GF-D8 (cell line): ENCODE measurements around the gene ACSBG1.

ENCODE experiments used
- DNase-seq: peaks from one replicate; lab custom pipeline; 2025; lab: John Stamatoyannopoulos, UW

ACSBG1 gene

GRCh38 chr15:78234515-78235040 is at the start of gene ACSBG1:
Gene ACSBG1, minus strand, starts transcription at chr15:78234565. Its CDS starts 64 bp downstream, at chr15:78234501.
- no peak for DNase-seq

- DNase-seq: no peak
Observed at GRCh38 chr15:78282324-78282723, 48.0 kb upstream of the ACSBG1 start.

- DNase-seq: no peak
Observed at GRCh38 chr15:78280319-78281072, 46.1 kb upstream of the ACSBG1 start.

- no peak for DNase-seq
Observed at GRCh38 chr15:78276064-78276943, 41.9 kb upstream of the ACSBG1 start.

GRCh38 chr15:78274994-78275393 is 40.6 kb upstream of the ACSBG1 start:
- no peak for DNase-seq

- no peak for DNase-seq
Observed at GRCh38 chr15:78272776-78273175, 38.4 kb upstream of the ACSBG1 start.

GRCh38 chr15:78272316-78272715 is 38.0 kb upstream of the ACSBG1 start:
- DNase-seq: no peak

- DNase-seq: no peak
Observed at GRCh38 chr15:78266806-78267205, 32.4 kb upstream of the ACSBG1 start.

GRCh38 chr15:78266229-78266628 is 31.9 kb upstream of the ACSBG1 start:
- DNase-seq: no peak

GRCh38 chr15:78265752-78266224 is 31.4 kb upstream of the ACSBG1 start:
- DNase-seq: no peak

- DNase-seq: no peak
Observed at GRCh38 chr15:78265137-78265460, 30.7 kb upstream of the ACSBG1 start.

GRCh38 chr15:78264304-78265136 is 30.2 kb upstream of the ACSBG1 start, which contains the start of gene DNAJA4:
Gene DNAJA4, plus strand, starts transcription at chr15:78264562. Its CDS starts 202 bp downstream, at chr15:78264764.
- no peak for DNase-seq

- DNase-seq: no peak
Observed at GRCh38 chr15:78263907-78264303, 29.5 kb upstream of the ACSBG1 start.

GRCh38 chr15:78263351-78263781 is 29.0 kb upstream of the ACSBG1 start:
- DNase-seq: no peak

GRCh38 chr15:78261062-78261461 is 26.7 kb upstream of the ACSBG1 start:
- DNase-seq: no peak

- DNase-seq: no peak
Observed at GRCh38 chr15:78260489-78260888, 26.1 kb upstream of the ACSBG1 start.

- DNase-seq: no peak
Observed at GRCh38 chr15:78259232-78259631, 24.9 kb upstream of the ACSBG1 start.

GRCh38 chr15:78257681-78258080 is 23.3 kb upstream of the ACSBG1 start:
- no peak for DNase-seq

GRCh38 chr15:78256044-78256437 is 21.7 kb upstream of the ACSBG1 start:
- no peak for DNase-seq

GRCh38 chr15:78255421-78256043 is 21.2 kb upstream of the ACSBG1 start:
- no peak for DNase-seq

- no peak for DNase-seq
Observed at GRCh38 chr15:78251136-78251535, 16.8 kb upstream of the ACSBG1 start.
